ENCODE data around the gene SYTL4. TPM values are rescaled to one million over a fixed set of nuclear protein-coding genes. Genes with fewer than 3 reads are reported as not detected.

Gene SYTL4
- total and polyA plus RNA-seq, 2 of the 13 experiments (the other 11 are each of a cell fraction or from before 2014, with no cell fraction given): 0.41 to 0.73 TPM

DNA sequence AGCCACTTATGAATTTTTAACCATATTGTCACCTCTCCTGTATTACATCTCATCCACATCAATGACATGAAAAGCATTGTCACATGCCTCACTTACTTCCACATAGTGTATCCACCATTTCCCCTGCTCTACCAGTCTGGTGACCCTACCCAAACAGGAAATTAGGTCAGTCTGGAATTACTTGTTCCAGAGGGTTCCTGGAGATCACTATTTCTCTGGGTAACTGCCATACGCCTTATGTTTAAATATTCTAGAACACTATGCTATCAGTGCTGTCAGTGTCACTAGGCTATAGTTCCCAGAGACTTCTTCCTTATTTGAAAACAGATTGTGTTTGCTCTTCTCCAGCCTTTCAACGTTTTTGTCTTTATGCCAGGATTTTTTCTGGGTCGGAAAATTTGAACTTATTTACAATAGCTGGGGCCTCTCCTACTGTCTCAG is 73.0 kb downstream of the SYTL4 start (continued):
- TF ChIP-seq, protein P1, sequence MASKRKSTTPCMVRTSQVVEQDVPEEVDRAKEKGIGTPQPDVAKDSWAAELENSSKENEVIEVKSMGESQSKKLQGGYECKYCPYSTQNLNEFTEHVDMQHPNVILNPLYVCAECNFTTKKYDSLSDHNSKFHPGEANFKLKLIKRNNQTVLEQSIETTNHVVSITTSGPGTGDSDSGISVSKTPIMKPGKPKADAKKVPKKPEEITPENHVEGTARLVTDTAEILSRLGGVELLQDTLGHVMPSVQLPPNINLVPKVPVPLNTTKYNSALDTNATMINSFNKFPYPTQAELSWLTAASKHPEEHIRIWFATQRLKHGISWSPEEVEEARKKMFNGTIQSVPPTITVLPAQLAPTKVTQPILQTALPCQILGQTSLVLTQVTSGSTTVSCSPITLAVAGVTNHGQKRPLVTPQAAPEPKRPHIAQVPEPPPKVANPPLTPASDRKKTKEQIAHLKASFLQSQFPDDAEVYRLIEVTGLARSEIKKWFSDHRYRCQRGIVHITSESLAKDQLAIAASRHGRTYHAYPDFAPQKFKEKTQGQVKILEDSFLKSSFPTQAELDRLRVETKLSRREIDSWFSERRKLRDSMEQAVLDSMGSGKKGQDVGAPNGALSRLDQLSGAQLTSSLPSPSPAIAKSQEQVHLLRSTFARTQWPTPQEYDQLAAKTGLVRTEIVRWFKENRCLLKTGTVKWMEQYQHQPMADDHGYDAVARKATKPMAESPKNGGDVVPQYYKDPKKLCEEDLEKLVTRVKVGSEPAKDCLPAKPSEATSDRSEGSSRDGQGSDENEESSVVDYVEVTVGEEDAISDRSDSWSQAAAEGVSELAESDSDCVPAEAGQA (IDR thresholded peaks at IDR 0.05; ENCODE audit: low read depth): no peak
- TF ChIP-seq, protein P1 (CRISPR knock-in tag; IDR thresholded peaks at IDR 0.05; ENCODE audit: borderline replicate concordance): no peak
- TF ChIP-seq, protein P2, sequence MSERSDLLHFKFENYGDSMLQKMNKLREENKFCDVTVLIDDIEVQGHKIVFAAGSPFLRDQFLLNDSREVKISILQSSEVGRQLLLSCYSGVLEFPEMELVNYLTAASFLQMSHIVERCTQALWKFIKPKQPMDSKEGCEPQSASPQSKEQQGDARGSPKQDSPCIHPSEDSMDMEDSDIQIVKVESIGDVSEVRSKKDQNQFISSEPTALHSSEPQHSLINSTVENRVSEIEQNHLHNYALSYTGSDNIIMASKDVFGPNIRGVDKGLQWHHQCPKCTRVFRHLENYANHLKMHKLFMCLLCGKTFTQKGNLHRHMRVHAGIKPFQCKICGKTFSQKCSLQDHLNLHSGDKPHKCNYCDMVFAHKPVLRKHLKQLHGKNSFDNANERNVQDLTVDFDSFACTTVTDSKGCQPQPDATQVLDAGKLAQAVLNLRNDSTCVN (CRISPR knock-in tag; IDR thresholded peaks at IDR 0.05; ENCODE audit: borderline replicate concordance): peak; percentile 35; the same call in 1 of the 2 replicates
- no peak for TF ChIP-seq KLF9 (CRISPR knock-in tag; IDR thresholded peaks at IDR 0.05; ENCODE audit: low read depth)

GRCh38 chrX:100654261-100654660 is 77.7 kb downstream of the SYTL4 start:
- Histone ChIP-seq H3K9me3 (ENCODE audit: low read length) (no peaks in the 10 kb centered on the region), H3K4me2 (ENCODE audit: low read depth, low read length) (no peak overlapping the region), H3K79me2 (ENCODE audit: insufficient read depth, low read length) (no peaks in the 10 kb centered on the region), H3K27ac (ENCODE audit: extremely low read length, insufficient read depth, low read length) (no peak overlapping the region), H3K4me3 (replicated peaks in 1 of 3; ENCODE audit: insufficient read depth in 1 of 3, low read depth in 2 of 3, low read length in 3 of 3) (no peak overlapping the region), H3K36me3 (replicated peaks in 1 of 2; ENCODE audit: control insufficient read depth in 1 of 2, insufficient read depth in 2 of 2, low read length in 2 of 2) (no peaks in the 10 kb centered on the region), H3K9ac (ENCODE audit: insufficient read depth, low read depth, low read length) (no peak overlapping the region), H3K4me1 (ENCODE audit: insufficient read depth, low read length) (peaks cover 48% of the 10 kb centered on the region), H4K20me1 (ENCODE audit: insufficient read depth, low read length) (no peaks in the 10 kb centered on the region), H3K27me3 (ENCODE audit: control insufficient read depth in 1 of 2, insufficient read depth in 2 of 2, low read length in 2 of 2) (no peaks in the 10 kb centered on the region), H2AFZ (ENCODE audit: low read length) (no peak overlapping the region)
- POLR2A ChIA-PET: no interaction called here
- CTCF ChIA-PET (ENCODE audit: low intra/inter-chr PET ratio, low total read pairs): interaction anchor here (0.9 kb wide), 1 partner anchor 114 kb away, joined by 3 read pairs; no protein-coding TSS in a partner anchor
- DNase-seq (ENCODE audit: low spot score) (no peak), ATAC-seq (peak; percentile 16; the same call in 1 of the 3 replicates), FAIRE-seq (peak; percentile 90)
- in situ Hi-C loops (cut with HindIII; ENCODE audit: extremely low pct_ligation_motif_present, low pct_unique_long_range_greater_than_20kb) (no loop called here), intact Hi-C loops (cut with micrococcal nuclease; ENCODE audit: unreplicated experiment) (no loop called here)
- no TSS peak for BruUV-seq (replicated peaks)
- whole genome bisulfite sequencing (ENCODE audit: low lambda C conversion rate): 30% methylated on average over 3 of the region's 3 CpGs
- TF ChIP-seq, protein P2 (CRISPR knock-in tag; IDR thresholded peaks at IDR 0.05; ENCODE audit: borderline replicate concordance): no peak
- peak; percentile 28; the same call in 1 of the 2 replicates for TF ChIP-seq STAG1 (CRISPR knock-in tag; IDR thresholded peaks at IDR 0.05)
- no peak for TF ChIP-seq ZNF30 (CRISPR knock-in tag; IDR thresholded peaks at IDR 0.05)
- TF ChIP-seq, protein P3, sequence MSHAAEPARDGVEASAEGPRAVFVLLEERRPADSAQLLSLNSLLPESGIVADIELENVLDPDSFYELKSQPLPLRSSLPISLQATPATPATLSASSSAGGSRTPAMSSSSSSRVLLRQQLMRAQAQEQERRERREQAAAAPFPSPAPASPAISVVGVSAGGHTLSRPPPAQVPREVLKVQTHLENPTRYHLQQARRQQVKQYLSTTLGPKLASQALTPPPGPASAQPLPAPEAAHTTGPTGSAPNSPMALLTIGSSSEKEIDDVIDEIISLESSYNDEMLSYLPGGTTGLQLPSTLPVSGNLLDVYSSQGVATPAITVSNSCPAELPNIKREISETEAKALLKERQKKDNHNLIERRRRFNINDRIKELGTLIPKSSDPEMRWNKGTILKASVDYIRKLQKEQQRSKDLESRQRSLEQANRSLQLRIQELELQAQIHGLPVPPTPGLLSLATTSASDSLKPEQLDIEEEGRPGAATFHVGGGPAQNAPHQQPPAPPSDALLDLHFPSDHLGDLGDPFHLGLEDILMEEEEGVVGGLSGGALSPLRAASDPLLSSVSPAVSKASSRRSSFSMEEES (CRISPR knock-in tag; IDR thresholded peaks at IDR 0.05): peak; percentile 74
- 0 out of 2 replicates have a peak, but pooled peaks have one; percentile 21 for TF ChIP-seq ZMYM4 (CRISPR knock-in tag; IDR thresholded peaks at IDR 0.05)
- peak; percentile 55 for TF ChIP-seq CTCF (CRISPR knock-in tag; IDR thresholded peaks at IDR 0.05)

Measured in HepG2 (cell line).